Measurements from ENCODE around the gene ZNF140. TPM values are rescaled to one million over a fixed set of nuclear protein-coding genes. Genes with fewer than 3 reads are reported as not detected.

Gene ZNF140
- polyA plus RNA-seq, 3 donors = 6.2 to 11.8 (median 6.3) TPM

DNA sequence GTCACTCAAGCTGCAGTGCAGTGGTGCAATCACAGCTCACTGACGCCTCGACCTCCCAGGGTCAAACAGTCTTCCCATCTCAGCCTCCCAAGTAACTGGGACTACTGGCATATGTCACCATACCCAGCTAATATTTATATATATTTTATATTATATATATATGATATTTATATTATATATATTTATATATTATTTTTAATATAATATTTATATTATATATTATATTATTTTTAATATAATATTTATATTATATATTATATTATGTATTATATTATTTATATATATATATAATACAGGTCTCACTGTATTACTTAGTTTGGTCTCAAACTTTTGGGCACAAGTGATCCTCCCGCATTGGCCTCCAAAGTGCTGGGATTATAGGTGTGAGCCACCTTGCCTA lies 34.0 kb upstream of the ZNF140 start:
- H3K27me3 Mint-ChIP-seq (ENCODE audit: low read depth in 3 of 3) = no peaks in the 10 kb centered on the region
- Histone ChIP-seq H3K27ac (ENCODE audit: low read depth in 1 of 2, low read length in 2 of 2) (no peak overlapping the region), H3K9me3 (replicated peaks in 1 of 2; ENCODE audit: control insufficient read depth in 1 of 2, insufficient read depth in 1 of 2, low read length in 2 of 2) (peaks cover 85 to 99% of the 10 kb centered on the region in 2 donors), H4K20me1 (ENCODE audit: insufficient read depth, low read length) (no peaks in the 10 kb centered on the region), H3K4me1 (ENCODE audit: control insufficient read depth in 1 of 2, insufficient read depth in 2 of 2, low read length in 2 of 2) (no peaks in the 10 kb centered on the region), H3K4me2 (replicated peaks; ENCODE audit: extremely low read depth, low read length, poor library complexity, severe bottlenecking) (no peak overlapping the region), H3K27me3 (ENCODE audit: control insufficient read depth in 2 of 2, insufficient read depth in 2 of 2, low read length in 2 of 2) (no peaks in the 10 kb centered on the region), H3K79me2 (ENCODE audit: insufficient read depth, low read length) (no peaks in the 10 kb centered on the region), H2AFZ (ENCODE audit: insufficient read depth, low read depth, low read length, poor library complexity, severe bottlenecking) (no peak overlapping the region), H3K4me3 (replicated peaks in 1 of 3; ENCODE audit: low read depth in 2 of 3, low read length in 3 of 3) (peak overlapping the region in 1 of 3 experiments; percentile 39), H3K9ac (ENCODE audit: insufficient read depth, low read length, poor library complexity, severe bottlenecking) (no peak overlapping the region), H3K36me3 (replicated peaks in 1 of 2; ENCODE audit: control insufficient read depth in 1 of 2, insufficient read depth in 2 of 2, low read length in 2 of 2) (peaks cover 61 to 99% of the 10 kb centered on the region in 2 donors)
- H3K27ac Mint-ChIP-seq = no peak overlapping the region
- no CpG with 5 or more reads among the region's 3 CpGs for WGBS (ENCODE audit: insufficient coverage)
- no peak overlapping the region for H3K4me3 Mint-ChIP-seq
- TF ChIP-seq, protein P1, sequence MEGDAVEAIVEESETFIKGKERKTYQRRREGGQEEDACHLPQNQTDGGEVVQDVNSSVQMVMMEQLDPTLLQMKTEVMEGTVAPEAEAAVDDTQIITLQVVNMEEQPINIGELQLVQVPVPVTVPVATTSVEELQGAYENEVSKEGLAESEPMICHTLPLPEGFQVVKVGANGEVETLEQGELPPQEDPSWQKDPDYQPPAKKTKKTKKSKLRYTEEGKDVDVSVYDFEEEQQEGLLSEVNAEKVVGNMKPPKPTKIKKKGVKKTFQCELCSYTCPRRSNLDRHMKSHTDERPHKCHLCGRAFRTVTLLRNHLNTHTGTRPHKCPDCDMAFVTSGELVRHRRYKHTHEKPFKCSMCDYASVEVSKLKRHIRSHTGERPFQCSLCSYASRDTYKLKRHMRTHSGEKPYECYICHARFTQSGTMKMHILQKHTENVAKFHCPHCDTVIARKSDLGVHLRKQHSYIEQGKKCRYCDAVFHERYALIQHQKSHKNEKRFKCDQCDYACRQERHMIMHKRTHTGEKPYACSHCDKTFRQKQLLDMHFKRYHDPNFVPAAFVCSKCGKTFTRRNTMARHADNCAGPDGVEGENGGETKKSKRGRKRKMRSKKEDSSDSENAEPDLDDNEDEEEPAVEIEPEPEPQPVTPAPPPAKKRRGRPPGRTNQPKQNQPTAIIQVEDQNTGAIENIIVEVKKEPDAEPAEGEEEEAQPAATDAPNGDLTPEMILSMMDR (IDR thresholded peaks at IDR 0.05) = no peak
- peaks cover 71 to 98% (median 97%) of the 10 kb centered on the region in 7 donors for H3K9me3 Mint-ChIP-seq
- no peaks in the 10 kb centered on the region for H3K4me1 Mint-ChIP-seq
- no peak for DNase-seq
- intact Hi-C loops (cut with micrococcal nuclease) = no loop called here
- peaks cover 84 to 96% of the 10 kb centered on the region in 2 donors for H3K36me3 Mint-ChIP-seq

- no peak overlapping the region for H3K4me2 ChIP-seq (replicated peaks; ENCODE audit: extremely low read depth, low read length, poor library complexity, severe bottlenecking)
- H3K9me3 ChIP-seq (replicated peaks in 1 of 2; ENCODE audit: control insufficient read depth in 1 of 2, insufficient read depth in 1 of 2, low read length in 2 of 2) = peaks cover 47 to 92% of the 10 kb centered on the region in 2 donors
- H3K4me1 ChIP-seq (ENCODE audit: control insufficient read depth in 1 of 2, insufficient read depth in 2 of 2, low read length in 2 of 2) = no peaks in the 10 kb centered on the region
- H3K9me3 Mint-ChIP-seq = peaks cover 45 to 88% (median 84%) of the 10 kb centered on the region in 7 donors
- peaks cover 20 to 59% of the 10 kb centered on the region in 2 donors for H3K36me3 ChIP-seq (replicated peaks in 1 of 2; ENCODE audit: control insufficient read depth in 1 of 2, insufficient read depth in 2 of 2, low read length in 2 of 2)
- no peak overlapping the region for H2AFZ ChIP-seq (ENCODE audit: insufficient read depth, low read depth, low read length, poor library complexity, severe bottlenecking)
- no CpG with 5 or more reads among the region's 5 CpGs for WGBS (ENCODE audit: insufficient coverage)
- H3K36me3 Mint-ChIP-seq = peaks cover 31 to 45% of the 10 kb centered on the region in 2 donors
- intact Hi-C loops (cut with micrococcal nuclease) = no loop called here
- TF ChIP-seq, protein P1 (IDR thresholded peaks at IDR 0.05) = no peak
- H3K27me3 Mint-ChIP-seq (ENCODE audit: low read depth in 3 of 3) = no peaks in the 10 kb centered on the region
- no peaks in the 10 kb centered on the region for H3K79me2 ChIP-seq (ENCODE audit: insufficient read depth, low read length)
- no peaks in the 10 kb centered on the region for H4K20me1 ChIP-seq (ENCODE audit: insufficient read depth, low read length)
- no peaks in the 10 kb centered on the region for H3K4me1 Mint-ChIP-seq
- H3K27me3 ChIP-seq (ENCODE audit: control insufficient read depth in 2 of 2, insufficient read depth in 2 of 2, low read length in 2 of 2) = no peaks in the 10 kb centered on the region
- no peak overlapping the region for H3K9ac ChIP-seq (ENCODE audit: insufficient read depth, low read length, poor library complexity, severe bottlenecking)
- no peak overlapping the region for H3K4me3 Mint-ChIP-seq
- DNase-seq = no peak
- peak overlapping the region in 1 of 3 experiments; percentile 23 for H3K4me3 ChIP-seq (replicated peaks in 1 of 3; ENCODE audit: low read depth in 2 of 3, low read length in 3 of 3)
- H3K27ac ChIP-seq (ENCODE audit: low read depth in 1 of 2, low read length in 2 of 2) = no peak overlapping the region
- H3K27ac Mint-ChIP-seq = no peak overlapping the region
These were observed 23.3 kb upstream of the ZNF140 start for GRCh38 chr12:133057446-133057845.

Measured in CD14-positive monocyte (primary cell).